A549 (cell line): ENCODE results near the gene SBK2. TPM values are rescaled to one million over a fixed set of nuclear protein-coding genes. Genes with fewer than 3 reads are reported as not detected.
A peak's percentile ranks its signal among the peaks of the same experiment; 100 is the strongest.

Experiments
- ATAC-seq, 2 experiments: fragments of 200-7000 bp in 1 of 2; fragments of >200 bp in 1 of 2; cut with Nextera tagmentation in 1 of 2; cut with Tn5 transposase in 1 of 2; 3 replicates each; pipeline versions ENCODE4 v1.8.0 to v1.9.1; 2018 to 2020; ENCODE audit warnings: mild to moderate bottlenecking in 1 of 2, moderate library complexity in 1 of 2
- CTCF ChIA-PET: fragments of 300-600 bp; sonication (Branson Sonifier 250); formaldehyde crosslinking; extraction: SDS; loops from one replicate; lab custom pipeline; 2021; ENCODE audit warnings: antibody characterized with exemption, inconsistent platforms; lab: Yijun Ruan, JAX
- POLR2A ChIA-PET: fragments of 350-600 bp; formaldehyde crosslinking; extraction: SDS; loops from one replicate; lab custom pipeline; 2021; ENCODE audit warnings: antibody characterized with exemption, inconsistent platforms; lab: Yijun Ruan, JAX
- DNase-seq, 2 experiments: peaks; one replicate each; pipeline versions ENCODE4 v3.0.0 to v3.0.0-alpha.2; 2011 to 2016; ENCODE audit warnings: low read depth in 1 of 2, low spot score in 1 of 2
- FAIRE-seq: peaks from 2 replicates; lab custom pipeline; 2011; peaks lifted over from hg19 to GRCh38; lab: Jason Lieb, UNC
- H3K27ac ChIP-seq, 2 experiments: fragments of >200 bp; sonication (Bioruptor Twin); formaldehyde crosslinking; 3 replicates each; pipeline ENCODE4 v1.5.1; 2016 to 2017
- H3K4me1 ChIP-seq: fragments of >200 bp; sonication (Bioruptor Twin); formaldehyde crosslinking; 3 replicates; pipeline ENCODE4 v1.6.1; 2016
- H3K4me2 ChIP-seq: fragments of >200 bp; sonication (Bioruptor Twin); formaldehyde crosslinking; 3 replicates; pipeline ENCODE4 v1.6.1; 2016
- H3K4me3 ChIP-seq: fragments of >200 bp; sonication (Bioruptor Twin); formaldehyde crosslinking; 3 replicates; pipeline ENCODE4 v1.5.1; 2016
- H3K9me3 ChIP-seq: fragments of >200 bp; sonication (Bioruptor Twin); formaldehyde crosslinking; 3 replicates; pipeline ENCODE4 v1.6.1; 2016
- CBX2 ChIP-seq: fragments of 200-600 bp; sonication (generic); IDR thresholded peaks from 2 replicates; pipeline ENCODE4 v1.6.1; 2016; ENCODE audit warnings: low read depth, mild to moderate bottlenecking, borderline replicate concordance
- ESRRA ChIP-seq: fragments of 150-350 bp; IDR thresholded peaks from 2 replicates; pipeline ENCODE4 v1.6.1; 2014; ENCODE audit warnings: mild to moderate bottlenecking, low read length, borderline replicate concordance
- FOSL2 ChIP-seq, 2 experiments: fragments of 450-650 bp in 1 of 2; fragments of >200 bp in 1 of 2; sonication (Bioruptor Twin) in 1 of 2; formaldehyde crosslinking; IDR thresholded peaks; 2 replicates each; pipeline versions ENCODE4 v1.5.0 to v1.6.1; 2016 to 2020; ENCODE audit warnings: mild to moderate bottlenecking in 1 of 2, moderate library complexity in 1 of 2
- HOXA7 ChIP-seq: fragments of 250-450 bp; sonication (Bioruptor Pico); IDR thresholded peaks from 2 replicates; pipeline ENCODE4 v1.5.0; 2020; ENCODE audit warnings: mild to moderate bottlenecking, moderate library complexity
- HOXB13 ChIP-seq: fragments of 250-450 bp; sonication (Bioruptor Pico); IDR thresholded peaks from 2 replicates; pipeline ENCODE4 v1.5.0; 2020; ENCODE audit warnings: low read depth, mild to moderate bottlenecking, moderate library complexity
- JUNB ChIP-seq: fragments of >200 bp; sonication (Bioruptor Twin); formaldehyde crosslinking; IDR thresholded peaks from 2 replicates; pipeline ENCODE4 v1.6.1; 2016
- MAFK ChIP-seq: fragments of 450-650 bp; IDR thresholded peaks from 2 replicates; pipeline ENCODE4 v1.6.1; 2014; ENCODE audit not compliant: partially characterized antibody
- MYC ChIP-seq: IDR thresholded peaks from 2 replicates; pipeline ENCODE4 v1.6.1; 2012; ENCODE audit warnings: mild to moderate bottlenecking, inconsistent platforms, low read length, improper control_type of control experiment, borderline replicate concordance
- NR3C1 ChIP-seq: fragments of >200 bp; sonication (Bioruptor Twin); formaldehyde crosslinking; IDR thresholded peaks from 3 replicates; pipeline ENCODE4 v1.6.1; 2017
- PHF8 ChIP-seq: fragments of 200-600 bp; sonication (generic); IDR thresholded peaks from 2 replicates; pipeline ENCODE4 v1.6.1; 2016; ENCODE audit warnings: low read depth, mild to moderate bottlenecking, antibody characterized with exemption, moderate library complexity, borderline replicate concordance
- POLR2A ChIP-seq: IDR thresholded peaks from 2 replicates; pipeline ENCODE4 v1.6.1; 2012; ENCODE audit warnings: mild to moderate bottlenecking, low read length
- POLR2AphosphoS2 ChIP-seq: conservative IDR thresholded peaks from 2 replicates; pipeline ENCODE4 v1.6.1; 2012; ENCODE audit warnings: low read length, improper control_type of control experiment, inconsistent platforms
- RAD21 ChIP-seq, 2 experiments: fragments of >200 bp in 1 of 2; sonication (Bioruptor Twin) in 1 of 2; formaldehyde crosslinking in 1 of 2; IDR thresholded peaks in 1 of 2; conservative IDR thresholded peaks in 1 of 2; 2 replicates in 1 of 2; 3 replicates in 1 of 2; pipeline ENCODE4 v1.6.1; 2012 to 2018; ENCODE audit warnings: inconsistent platforms in 1 of 2
- RCOR1 ChIP-seq: fragments of 150-350 bp; IDR thresholded peaks from 2 replicates; pipeline ENCODE4 v1.6.1; 2014; ENCODE audit warnings: antibody characterized with exemption, low read length, low read depth
- SMC3 ChIP-seq: fragments of >200 bp; sonication (Bioruptor Twin); formaldehyde crosslinking; IDR thresholded peaks from 3 replicates; pipeline ENCODE4 v1.6.1; 2018; ENCODE audit warnings: inconsistent platforms
- ZSCAN20 ChIP-seq: fragments of 250-450 bp; sonication (Bioruptor Pico); IDR thresholded peaks from 2 replicates; pipeline ENCODE4 v1.8.0; 2022; ENCODE audit warnings: mild to moderate bottlenecking, moderate library complexity
- WGBS: methylation state at CpG from one replicate; pipeline ENCODE4 v1.1.6; 2017; ENCODE audit errors: missing lambda C conversion rate; 5-methylcytosine and 5-hydroxymethylcytosine counted together
- polyA plus RNA-seq, 4 experiments: library from polyadenylated mRNA; depleted of rRNA in 3 of 4; stranded (reverse); fragments of >200 nt; fragmentation: RNase III in 1 of 4; extraction: RNeasy Plus Mini Kit Qiagen cat#74134 plus additional on column Dnase treatment in 1 of 4; gene quantifications; 2 replicates in 3 of 4; 3 replicates in 1 of 4; pipeline ENCODE4 v1.2.3, GENCODE V29; 2011 to 2017
- TF ChIP-seq, protein P1 (sequence below): fragments of >200 bp; sonication (Bioruptor Twin); formaldehyde crosslinking; IDR thresholded peaks from 3 replicates; pipeline ENCODE4 v1.6.1; 2016

The SBK2 gene
- polyA plus RNA-seq, 2 of the 4 experiments (the other 2 are of a cell fraction): 0.89 to 1.1 TPM

DNA sequence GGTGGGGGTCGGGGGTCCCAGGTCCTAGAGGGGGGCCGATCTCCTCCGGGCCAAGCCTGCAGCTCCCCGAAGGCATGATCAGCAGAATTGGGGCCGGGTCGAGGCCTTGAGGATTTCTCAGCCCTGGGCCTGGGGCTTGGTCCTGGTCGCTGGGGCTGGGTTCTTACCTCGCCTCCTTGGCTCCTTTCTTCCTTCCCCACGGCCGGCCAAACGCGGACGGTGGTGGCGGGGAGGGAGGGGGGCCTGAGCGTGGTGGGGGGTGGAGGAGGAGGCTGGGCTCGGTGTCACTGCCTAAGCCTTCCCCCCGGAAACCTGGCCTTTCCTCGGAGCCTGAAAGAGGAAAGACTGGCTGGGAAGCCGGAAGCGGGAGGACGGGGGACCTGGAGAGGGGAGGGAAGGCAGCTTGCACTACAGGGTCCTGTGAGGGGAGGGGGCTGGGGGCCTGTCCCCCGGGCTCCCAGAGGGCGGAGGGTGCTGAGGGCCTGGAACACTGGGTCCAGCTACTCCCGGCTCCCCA is 43.8 kb upstream of the SBK2 start, which contains the start of gene ZNF579 (continued):
- TF ChIP-seq RAD21 (conservative IDR thresholded peaks at IDR 0.05 in 1 of 2, IDR thresholded peaks at IDR 0.05 in 1 of 2): peak; percentile 30 to 47; a peak in 2 of 5 replicates

GRCh38 chr19:55579766-55580621 is 43.1 kb upstream of the SBK2 start:
- H3K27ac ChIP-seq: peak overlapping the region; percentile 99 to 100
- peak; percentile 15 to 62; a peak in 5 of 6 replicates for ATAC-seq
- H3K4me1 ChIP-seq: peaks cover 23% of the 10 kb centered on the region
- CTCF ChIA-PET: interaction anchor here (0.6 to 2.5 kb wide), 7 partner anchors 10 to 112 kb away, joined by 3 to 9 read pairs (median 4); partner anchors contain the start of gene ZNF865
- WGBS: 9% methylated on average over 14 of the region's 20 CpGs
- no peak for FAIRE-seq
- H3K4me3 ChIP-seq: peak overlapping the region; percentile 96
- peak in 1 of 2 experiments; percentile 44 for DNase-seq
- TF ChIP-seq HOXB13 (CRISPR knock-in tag) (no peak), POLR2A (peak; percentile 32; the same call in 1 of the 2 replicates)
- H3K4me2 ChIP-seq: peak overlapping the region; percentile 85
- H3K9me3 ChIP-seq: no peaks in the 10 kb centered on the region
- POLR2A ChIA-PET: interaction anchor here (0.6 to 2.7 kb wide), 7 partner anchors 11 to 79 kb away, joined by 5 to 22 read pairs (median 7); partner anchors contain the start of genes FIZ1, ZNF524 and ZNF865

DNA sequence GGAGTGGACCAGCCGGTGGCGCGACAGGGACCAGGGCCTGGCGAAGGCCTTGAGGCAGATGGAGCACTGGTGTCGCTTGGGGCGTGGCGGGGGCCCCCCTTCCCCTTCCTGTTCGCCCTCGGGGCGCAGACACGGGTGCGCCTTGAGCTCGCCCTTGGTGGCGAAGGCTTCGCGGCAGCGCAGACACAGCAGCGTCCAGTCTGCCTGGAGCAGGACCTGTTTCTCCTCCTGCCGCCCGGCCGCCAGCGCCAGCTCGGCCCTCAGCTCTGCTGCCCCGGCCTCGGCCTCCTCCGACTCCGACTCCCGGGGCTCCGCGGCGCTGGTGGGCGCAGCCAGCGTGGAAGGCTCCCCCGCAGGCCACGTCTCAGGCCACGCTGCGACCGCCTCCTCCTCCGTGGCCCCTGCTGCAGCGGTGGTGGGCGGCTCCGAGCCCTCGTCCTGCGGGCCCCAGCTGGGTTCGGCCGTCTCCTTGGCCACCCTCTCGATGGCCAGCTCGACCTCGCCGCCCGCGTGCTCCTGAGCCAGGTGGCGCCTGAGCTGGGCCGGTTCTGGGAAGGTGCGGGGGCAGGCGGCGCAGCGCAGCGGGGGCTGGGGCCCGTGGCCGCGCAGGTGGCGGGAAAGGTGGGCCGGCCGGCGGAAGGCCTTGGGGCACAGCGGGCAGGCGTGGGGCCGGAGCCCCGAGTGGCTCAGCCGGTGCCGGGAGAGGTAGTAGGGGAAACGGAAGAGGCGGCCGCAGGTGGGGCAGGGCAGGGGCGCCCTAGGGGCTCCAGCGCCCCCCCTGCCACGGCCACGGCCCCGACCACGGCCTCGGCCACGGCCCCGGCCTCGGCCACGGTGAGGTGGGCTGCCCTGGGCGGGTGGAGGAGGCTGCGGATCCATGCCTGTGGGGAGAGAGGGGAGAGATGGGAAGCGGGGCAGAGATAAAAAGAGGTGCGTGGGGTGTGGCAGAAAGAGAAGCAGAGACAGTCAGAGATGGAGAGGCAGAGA is 42.1 kb upstream of the SBK2 start:
- Histone ChIP-seq H3K4me3 (peak overlapping the region; percentile 96), H3K27ac (peak overlapping the region; percentile 99 to 100), H3K9me3 (no peaks in the 10 kb centered on the region), H3K4me1 (peaks cover 23% of the 10 kb centered on the region), H3K4me2 (peak overlapping the region; percentile 85)
- TF ChIP-seq CBX2: no peak
- no peak for TF ChIP-seq ZSCAN20 (CRISPR knock-in tag)
- no peak for TF ChIP-seq SMC3
- TF ChIP-seq, protein P1, sequence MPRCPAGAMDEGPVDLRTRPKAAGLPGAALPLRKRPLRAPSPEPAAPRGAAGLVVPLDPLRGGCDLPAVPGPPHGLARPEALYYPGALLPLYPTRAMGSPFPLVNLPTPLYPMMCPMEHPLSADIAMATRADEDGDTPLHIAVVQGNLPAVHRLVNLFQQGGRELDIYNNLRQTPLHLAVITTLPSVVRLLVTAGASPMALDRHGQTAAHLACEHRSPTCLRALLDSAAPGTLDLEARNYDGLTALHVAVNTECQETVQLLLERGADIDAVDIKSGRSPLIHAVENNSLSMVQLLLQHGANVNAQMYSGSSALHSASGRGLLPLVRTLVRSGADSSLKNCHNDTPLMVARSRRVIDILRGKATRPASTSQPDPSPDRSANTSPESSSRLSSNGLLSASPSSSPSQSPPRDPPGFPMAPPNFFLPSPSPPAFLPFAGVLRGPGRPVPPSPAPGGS: no peak
- no peak for TF ChIP-seq MAFK
- no peak for TF ChIP-seq JUNB
- TF ChIP-seq ESRRA: no peak
- no peak for TF ChIP-seq MYC
- no peak for TF ChIP-seq NR3C1
- ChIA-PET CTCF (interaction anchor here (1.0 to 1.3 kb wide), 3 partner anchors 9 to 111 kb away, joined by 3 to 5 read pairs (median 4); partner anchors contain the start of gene ZNF865), POLR2A (no interaction called here)
- DNase-seq (no peak), ATAC-seq (no peak), FAIRE-seq (no peak)
- WGBS: 95% methylated on average over 85 of the region's 90 CpGs

DNA sequence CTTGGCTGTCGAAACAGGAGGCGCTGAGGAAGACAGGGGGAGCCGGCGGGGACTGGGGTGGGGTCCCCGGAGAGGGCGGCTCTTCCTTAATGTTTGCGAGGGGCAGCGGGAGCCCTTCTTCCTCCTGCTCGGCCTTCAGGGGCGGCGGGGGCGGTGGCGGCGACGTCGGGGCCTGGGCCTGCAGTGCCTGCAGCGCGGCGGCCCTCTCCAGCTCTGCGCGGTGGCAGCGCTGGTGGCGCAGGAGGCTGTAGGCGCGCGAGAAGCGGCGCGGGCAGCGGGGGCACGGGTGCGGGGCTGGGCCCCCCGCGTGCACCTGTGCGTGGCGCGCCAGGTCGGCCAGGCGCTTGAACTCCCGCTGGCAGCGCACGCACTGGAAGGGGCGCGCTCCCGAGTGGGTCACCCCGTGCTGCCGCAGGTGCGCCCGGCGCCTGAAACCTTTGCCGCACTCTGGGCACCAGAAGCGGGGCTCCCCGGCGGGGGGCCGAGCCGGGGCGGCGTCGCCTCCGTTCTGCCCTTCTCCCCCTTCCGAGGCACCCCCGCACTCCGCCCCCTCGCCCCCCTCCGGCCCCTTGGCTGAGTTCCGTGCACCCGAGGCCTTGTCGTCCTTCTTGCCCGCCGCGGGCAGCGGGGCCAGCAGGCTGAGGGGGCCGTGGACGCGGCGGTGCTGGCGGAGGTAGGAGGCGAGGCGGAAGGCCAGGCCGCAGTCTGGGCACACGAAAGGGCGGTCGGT is 41.3 kb upstream of the SBK2 start:
- CTCF ChIA-PET: interaction anchor here (1.0 to 1.3 kb wide), 4 partner anchors 8 to 111 kb away, joined by 3 to 5 read pairs (median 4); partner anchors contain the start of gene ZNF865
- H3K4me1 ChIP-seq: peaks cover 23% of the 10 kb centered on the region
- no peak overlapping the region for H3K4me2 ChIP-seq
- H3K27ac ChIP-seq: no peak overlapping the region
- no peak for TF ChIP-seq HOXA7 (CRISPR knock-in tag)
- TF ChIP-seq MYC: no peak
- TF ChIP-seq RAD21 (conservative IDR thresholded peaks at IDR 0.05 in 1 of 2, IDR thresholded peaks at IDR 0.05 in 1 of 2): no peak
- no peak for TF ChIP-seq PHF8
- no peak for TF ChIP-seq POLR2AphosphoS2
- no peak for TF ChIP-seq RCOR1
- TF ChIP-seq JUNB: no peak
- no peak for TF ChIP-seq FOSL2 (IDR thresholded peaks at IDR 0.05)
- no peak for TF ChIP-seq FOSL2 (CRISPR knock-in tag; IDR thresholded peaks at IDR 0.05)
- ATAC-seq (no peak), DNase-seq (no peak), FAIRE-seq (no peak)
- H3K9me3 ChIP-seq: no peaks in the 10 kb centered on the region
- H3K4me3 ChIP-seq: no peak overlapping the region
- 96% methylated on average over 72 of the region's 83 CpGs for WGBS
- POLR2A ChIA-PET: no interaction called here
